ENCODE data around the gene APC. TPM values are rescaled to one million over a fixed set of nuclear protein-coding genes. Genes with fewer than 3 reads are reported as not detected.

The APC gene
- total RNA-seq, 4 donors from 2014 or later = 106 to 166 (median 121) TPM

DNA sequence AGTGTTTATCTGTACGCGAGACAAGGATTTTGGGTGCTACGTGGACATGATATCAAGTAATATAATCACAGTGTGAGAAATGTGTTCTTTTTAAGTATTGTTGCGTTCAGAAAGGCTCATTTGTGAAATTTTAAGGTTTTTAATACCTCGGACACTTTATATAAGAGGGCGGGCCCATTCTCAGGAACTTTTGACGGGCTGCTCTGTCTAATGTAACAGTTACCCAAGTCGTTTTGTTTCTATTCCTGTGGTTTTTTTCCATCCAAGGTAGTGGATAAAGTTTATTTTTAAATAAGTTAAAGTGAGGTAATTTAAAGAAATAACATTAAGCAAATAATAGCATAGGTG is 123.9 kb downstream of the APC start:
- Histone ChIP-seq H3K9me3 (no peaks in the 10 kb centered on the region), H3K27me3 (no peaks in the 10 kb centered on the region), H3K27ac (replicated peaks in 1 of 4) (peak overlapping the region; percentile 82 to 87 (median 87)), H3K4me3 (peak overlapping the region; percentile 77 to 89 (median 80)), H3K4me1 (peaks cover 29 to 36% (median 31%) of the 10 kb centered on the region in 4 donors), H3K36me3 (peaks cover 0 to 39% (median 21%) of the 10 kb centered on the region in 4 donors)
- no peak for DNase-seq (ENCODE audit: extremely low spot score)
- no peak for TF ChIP-seq POLR2AphosphoS5 (IDR thresholded peaks at IDR 0.05)
- no peak for TF ChIP-seq EP300 (IDR thresholded peaks at IDR 0.05)
- TF ChIP-seq POLR2A (IDR thresholded peaks at IDR 0.05; ENCODE audit: low read depth) = no peak
- TF ChIP-seq, protein P1, sequence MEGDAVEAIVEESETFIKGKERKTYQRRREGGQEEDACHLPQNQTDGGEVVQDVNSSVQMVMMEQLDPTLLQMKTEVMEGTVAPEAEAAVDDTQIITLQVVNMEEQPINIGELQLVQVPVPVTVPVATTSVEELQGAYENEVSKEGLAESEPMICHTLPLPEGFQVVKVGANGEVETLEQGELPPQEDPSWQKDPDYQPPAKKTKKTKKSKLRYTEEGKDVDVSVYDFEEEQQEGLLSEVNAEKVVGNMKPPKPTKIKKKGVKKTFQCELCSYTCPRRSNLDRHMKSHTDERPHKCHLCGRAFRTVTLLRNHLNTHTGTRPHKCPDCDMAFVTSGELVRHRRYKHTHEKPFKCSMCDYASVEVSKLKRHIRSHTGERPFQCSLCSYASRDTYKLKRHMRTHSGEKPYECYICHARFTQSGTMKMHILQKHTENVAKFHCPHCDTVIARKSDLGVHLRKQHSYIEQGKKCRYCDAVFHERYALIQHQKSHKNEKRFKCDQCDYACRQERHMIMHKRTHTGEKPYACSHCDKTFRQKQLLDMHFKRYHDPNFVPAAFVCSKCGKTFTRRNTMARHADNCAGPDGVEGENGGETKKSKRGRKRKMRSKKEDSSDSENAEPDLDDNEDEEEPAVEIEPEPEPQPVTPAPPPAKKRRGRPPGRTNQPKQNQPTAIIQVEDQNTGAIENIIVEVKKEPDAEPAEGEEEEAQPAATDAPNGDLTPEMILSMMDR (IDR thresholded peaks at IDR 0.05) = no peak
- intact Hi-C loops (cut with DNase I) = loop anchor here (5.0 kb wide), 1 partner anchor 61 kb away; the partner anchor contains the start of gene REEP5
- under 1% methylated on average over 8 of the region's 8 CpGs for WGBS

GRCh38 chr5:112862085-112862484 is 124.4 kb downstream of the APC start:
- Histone ChIP-seq H3K4me3 (peak overlapping the region; percentile 77 to 89 (median 80)), H3K4me1 (peaks cover 29 to 36% (median 31%) of the 10 kb centered on the region in 4 donors), H3K27ac (replicated peaks in 1 of 4) (peak overlapping the region in 3 of 4 donors; percentile 82 to 87 (median 87)), H3K36me3 (peaks cover 0 to 43% (median 26%) of the 10 kb centered on the region in 4 donors), H3K27me3 (no peaks in the 10 kb centered on the region), H3K9me3 (no peaks in the 10 kb centered on the region)
- TF ChIP-seq POLR2A (IDR thresholded peaks at IDR 0.05; ENCODE audit: low read depth) (no peak), EP300 (IDR thresholded peaks at IDR 0.05) (no peak)
- TF ChIP-seq, protein P1 (IDR thresholded peaks at IDR 0.05) = no peak
- no peak for DNase-seq (ENCODE audit: extremely low spot score)
- WGBS = 51% methylated on average over 9 of the region's 9 CpGs
- intact Hi-C loops (cut with DNase I) = loop anchor here (5.0 kb wide), 1 partner anchor 60 kb away; the partner anchor contains the start of gene REEP5

- Histone ChIP-seq H3K27ac (replicated peaks in 1 of 4) (peak overlapping the region in 2 of 4 donors; percentile 8 to 19), H3K4me3 (no peak overlapping the region), H3K4me1 (peaks cover 29 to 36% (median 31%) of the 10 kb centered on the region in 4 donors), H3K27me3 (no peaks in the 10 kb centered on the region), H3K9me3 (no peaks in the 10 kb centered on the region), H3K36me3 (peaks cover 7 to 58% (median 40%) of the 10 kb centered on the region in 4 donors)
- intact Hi-C loops (cut with DNase I) = loop anchor here (5.0 kb wide), 1 partner anchor 59 kb away; the partner anchor contains the start of gene REEP5
- no peak for TF ChIP-seq POLR2AphosphoS5 (IDR thresholded peaks at IDR 0.05)
- TF ChIP-seq, protein P1 (IDR thresholded peaks at IDR 0.05) = no peak
- no peak for TF ChIP-seq POLR2A (IDR thresholded peaks at IDR 0.05; ENCODE audit: low read depth)
- TF ChIP-seq EP300 (IDR thresholded peaks at IDR 0.05) = no peak
- no peak for DNase-seq (ENCODE audit: extremely low spot score)
- WGBS = 47% methylated on average over 4 of the region's 4 CpGs
These were observed 125.9 kb downstream of the APC start for GRCh38 chr5:112863549-112863948.

GRCh38 chr5:112865128-112865527 is 127.4 kb downstream of the APC start:
- H3K36me3 ChIP-seq = peaks cover 10 to 73% (median 55%) of the 10 kb centered on the region in 4 donors
- no peak for DNase-seq (ENCODE audit: extremely low spot score)

More at GRCh38 chr5:112865128-112865527, 127.4 kb downstream of the APC start:
- 95% methylated on average over 3 of the region's 3 CpGs for WGBS
- Histone ChIP-seq H3K27ac (replicated peaks in 1 of 4) (no peak overlapping the region), H3K9me3 (no peaks in the 10 kb centered on the region), H3K27me3 (no peaks in the 10 kb centered on the region), H3K4me1 (peaks cover 29 to 39% (median 31%) of the 10 kb centered on the region in 4 donors), H3K4me3 (no peak overlapping the region)
- intact Hi-C loops (cut with DNase I) = no loop called here
- TF ChIP-seq POLR2AphosphoS5 (IDR thresholded peaks at IDR 0.05) (no peak), POLR2A (IDR thresholded peaks at IDR 0.05; ENCODE audit: low read depth) (no peak), EP300 (IDR thresholded peaks at IDR 0.05) (no peak)
- TF ChIP-seq, protein P1 (IDR thresholded peaks at IDR 0.05) = no peak

Data from esophagus muscularis mucosa (tissue), 4 donors.